Measurements from ENCODE around the gene ARID1B. TPM values are rescaled to one million over a fixed set of nuclear protein-coding genes. Genes with fewer than 3 reads are reported as not detected.

Gene ARID1B
- total and polyA plus RNA-seq, 2 of the 4 experiments (the other 2 are of a cell fraction): 14.5 to 20.1 TPM

- ChIA-PET CTCF (no interaction called here), POLR2A (ENCODE audit: unreplicated experiment) (no interaction called here)
- H3K56ac ChIP-seq (ENCODE audit: extremely low read depth, insufficient read depth, low read length): no peak overlapping the region
- H3K9me3 ChIP-seq (ENCODE audit: control insufficient read depth, insufficient read depth, low read length): no peaks in the 10 kb centered on the region
- H3K27me3 ChIP-seq (ENCODE audit: control insufficient read depth, insufficient read depth, low read length): peaks cover 42% of the 10 kb centered on the region
- H3K9ac ChIP-seq (ENCODE audit: low read depth, low read length): no peak overlapping the region
- H3K18ac ChIP-seq (ENCODE audit: low read depth, low read length): no peak overlapping the region
- no peak overlapping the region for H2AK9ac ChIP-seq (replicated peaks; ENCODE audit: low read depth, low read length, poor library complexity)
- no peak overlapping the region for H2AK5ac ChIP-seq (ENCODE audit: low read depth, low read length)
- TF ChIP-seq CEBPB (IDR thresholded peaks at IDR 0.05; ENCODE audit: low read depth, low read length) (no peak), FOS (IDR thresholded peaks at IDR 0.05; ENCODE audit: low read depth, low read length) (no peak), ELK1 (IDR thresholded peaks at IDR 0.05; ENCODE audit: borderline replicate concordance, low read depth, low read length) (no peak), RAD21 (IDR thresholded peaks at IDR 0.05; ENCODE audit: low read length) (no peak), NFE2L2 (IDR thresholded peaks at IDR 0.05; ENCODE audit: low read depth, low read length) (no peak), MXI1 (IDR thresholded peaks at IDR 0.05; ENCODE audit: borderline replicate concordance, low read depth, low read length) (no peak), MAFK (IDR thresholded peaks at IDR 0.05; ENCODE audit: low read depth, low read length) (no peak), MAZ (IDR thresholded peaks at IDR 0.05; ENCODE audit: borderline replicate concordance, low read depth, low read length) (no peak), RCOR1 (IDR thresholded peaks at IDR 0.05; ENCODE audit: insufficient replicate concordance, low read length) (no peak), RFX5 (IDR thresholded peaks at IDR 0.05; ENCODE audit: low read depth, low read length) (no peak), CHD1 (IDR thresholded peaks at IDR 0.05; ENCODE audit: low read depth, low read length) (no peak), SMC3 (IDR thresholded peaks at IDR 0.05; ENCODE audit: low read depth, low read length) (no peak), BHLHE40 (IDR thresholded peaks at IDR 0.05; ENCODE audit: low read depth, low read length) (no peak)
- TF ChIP-seq, protein P1, sequence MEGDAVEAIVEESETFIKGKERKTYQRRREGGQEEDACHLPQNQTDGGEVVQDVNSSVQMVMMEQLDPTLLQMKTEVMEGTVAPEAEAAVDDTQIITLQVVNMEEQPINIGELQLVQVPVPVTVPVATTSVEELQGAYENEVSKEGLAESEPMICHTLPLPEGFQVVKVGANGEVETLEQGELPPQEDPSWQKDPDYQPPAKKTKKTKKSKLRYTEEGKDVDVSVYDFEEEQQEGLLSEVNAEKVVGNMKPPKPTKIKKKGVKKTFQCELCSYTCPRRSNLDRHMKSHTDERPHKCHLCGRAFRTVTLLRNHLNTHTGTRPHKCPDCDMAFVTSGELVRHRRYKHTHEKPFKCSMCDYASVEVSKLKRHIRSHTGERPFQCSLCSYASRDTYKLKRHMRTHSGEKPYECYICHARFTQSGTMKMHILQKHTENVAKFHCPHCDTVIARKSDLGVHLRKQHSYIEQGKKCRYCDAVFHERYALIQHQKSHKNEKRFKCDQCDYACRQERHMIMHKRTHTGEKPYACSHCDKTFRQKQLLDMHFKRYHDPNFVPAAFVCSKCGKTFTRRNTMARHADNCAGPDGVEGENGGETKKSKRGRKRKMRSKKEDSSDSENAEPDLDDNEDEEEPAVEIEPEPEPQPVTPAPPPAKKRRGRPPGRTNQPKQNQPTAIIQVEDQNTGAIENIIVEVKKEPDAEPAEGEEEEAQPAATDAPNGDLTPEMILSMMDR (conservative IDR thresholded peaks at IDR 0.05; ENCODE audit: low read depth, low read length): no peak
- no peak overlapping the region for H4K91ac ChIP-seq (ENCODE audit: insufficient read depth, low read depth, low read length)
- no peak overlapping the region for H2BK5ac ChIP-seq (ENCODE audit: low read depth, low read length, poor library complexity, severe bottlenecking)
- no CpG with 5 or more reads among the region's 2 CpGs for WGBS, 2 experiments (ENCODE audit: extremely low coverage in 2 of 2, insufficient read length in 1 of 2)
- no peaks in the 10 kb centered on the region for H3K79me1 ChIP-seq (ENCODE audit: low read depth in 1 of 2, low read length in 2 of 2)
- intact Hi-C loops (cut with micrococcal nuclease) (no loop called here), dilution Hi-C loops (cut with HindIII; ENCODE audit: low sequenced_read_pairs, unreplicated experiment) (no loop called here), in situ Hi-C loops (cut with MboI; ENCODE audit: low sequenced_read_pairs) (no loop called here)
- DNase-seq: no peak
- no peaks in the 10 kb centered on the region for H4K20me1 ChIP-seq (ENCODE audit: insufficient read depth, low read length)
- no peaks in the 10 kb centered on the region for H3K9me1 ChIP-seq (ENCODE audit: insufficient read depth, low read length)
- H4K8ac ChIP-seq (ENCODE audit: low read depth in 2 of 2, low read length in 2 of 2): no peak overlapping the region
- H3K4me1 ChIP-seq (ENCODE audit: control insufficient read depth, insufficient read depth, low read length): no peaks in the 10 kb centered on the region
- H3K23ac ChIP-seq (ENCODE audit: low read depth, low read length): no peak overlapping the region
- no peak overlapping the region for H2BK15ac ChIP-seq (ENCODE audit: low read depth, low read length)
- H3K36me3 ChIP-seq (ENCODE audit: control insufficient read depth, insufficient read depth, low read length): no peaks in the 10 kb centered on the region
- BruUV-seq (replicated peaks): no TSS peak
- no peak overlapping the region for H2BK120ac ChIP-seq (ENCODE audit: low read depth, low read length)
- H3K4ac ChIP-seq (ENCODE audit: low read depth, low read length): no peak overlapping the region
- no peak overlapping the region for H2BK20ac ChIP-seq (ENCODE audit: low read depth, low read length)
- H3K27ac ChIP-seq (ENCODE audit: insufficient read depth, low read length): no peak overlapping the region
- no peak overlapping the region for H2AFZ ChIP-seq (replicated peaks; ENCODE audit: low read length, poor library complexity)
- no peak overlapping the region for H3K14ac ChIP-seq (replicated peaks; ENCODE audit: low read depth, low read length)
- no peak for ATAC-seq (ENCODE audit: low read depth)
- H3K4me2 ChIP-seq (ENCODE audit: low read depth, low read length): no peak overlapping the region
- no peak overlapping the region for H4K5ac ChIP-seq (ENCODE audit: low read depth, low read length)
- no peak overlapping the region for H3K4me3 ChIP-seq (ENCODE audit: insufficient read depth, low read depth, low read length)
These were observed 456.0 kb downstream of the ARID1B start for GRCh38 chr6:157233156-157233555.

Data from IMR-90 (cell line).